ENCODE data around the gene OR5AR1.

OR5AR1 gene
- long read RNA-seq = 0 reads

GRCh38 chr11:56663386-56663785 lies at the start of gene OR5AR1:
TSS of gene OR5AR1 (plus strand) at chr11:56663686. CDS start at chr11:56663686, 0 bp downstream.
- no peaks in the 10 kb centered on the region for H3K27me3 ChIP-seq (ENCODE audit: insufficient read depth, poor library complexity, severe bottlenecking)
- DNase-seq (ENCODE audit: low read depth in 1 of 2, low spot score in 1 of 2) = no peak

GRCh38 chr11:56624661-56625110 lies 38.8 kb upstream of the OR5AR1 start:
- Histone ChIP-seq H3K27ac (replicated peaks) (no peak overlapping the region), H3K4me3 (replicated peaks; ENCODE audit: insufficient read depth, low read length) (no peak overlapping the region), H3K27me3 (ENCODE audit: insufficient read depth, poor library complexity, severe bottlenecking) (no peaks in the 10 kb centered on the region)
- peak in 1 of 2 experiments; percentile 19 for DNase-seq (ENCODE audit: low read depth in 1 of 2, low spot score in 1 of 2)
- TF ChIP-seq POLR2AphosphoS5 (IDR thresholded peaks at IDR 0.05; ENCODE audit: low read depth) (no peak), GABPA (IDR thresholded peaks at IDR 0.05; ENCODE audit: low read depth) (no peak), SPI1 (IDR thresholded peaks at IDR 0.05; ENCODE audit: borderline replicate concordance, low read depth) (no peak), CTCF (IDR thresholded peaks at IDR 0.05; ENCODE audit: insufficient read depth, low read length) (peak; percentile 28), REST (IDR thresholded peaks at IDR 0.05; ENCODE audit: insufficient replicate concordance, low read depth) (no peak)

More at GRCh38 chr11:56663386-56663785, at the start of gene OR5AR1:
- Histone ChIP-seq H3K27ac (replicated peaks) (no peak within 1 kb of the TSS), H3K4me3 (replicated peaks; ENCODE audit: insufficient read depth, low read length) (no peak within 1 kb of the TSS)
- TF ChIP-seq SPI1 (IDR thresholded peaks at IDR 0.05; ENCODE audit: borderline replicate concordance, low read depth) = no peak
- no peak for TF ChIP-seq REST (IDR thresholded peaks at IDR 0.05; ENCODE audit: insufficient replicate concordance, low read depth)
- TF ChIP-seq GABPA (IDR thresholded peaks at IDR 0.05; ENCODE audit: low read depth) = no peak
- no peak for TF ChIP-seq CTCF (IDR thresholded peaks at IDR 0.05; ENCODE audit: insufficient read depth, low read length)
- no peak for TF ChIP-seq POLR2AphosphoS5 (IDR thresholded peaks at IDR 0.05; ENCODE audit: low read depth)

- Histone ChIP-seq H3K27me3 (ENCODE audit: insufficient read depth, poor library complexity, severe bottlenecking) (no peaks in the 10 kb centered on the region), H3K27ac (replicated peaks) (no peak overlapping the region), H3K4me3 (replicated peaks; ENCODE audit: insufficient read depth, low read length) (no peak overlapping the region)
- no peak for DNase-seq (ENCODE audit: low read depth in 1 of 2, low spot score in 1 of 2)
- TF ChIP-seq SPI1 (IDR thresholded peaks at IDR 0.05; ENCODE audit: borderline replicate concordance, low read depth) (no peak), CTCF (IDR thresholded peaks at IDR 0.05; ENCODE audit: insufficient read depth, low read length) (no peak), REST (IDR thresholded peaks at IDR 0.05; ENCODE audit: insufficient replicate concordance, low read depth) (no peak), GABPA (IDR thresholded peaks at IDR 0.05; ENCODE audit: low read depth) (no peak), POLR2AphosphoS5 (IDR thresholded peaks at IDR 0.05; ENCODE audit: low read depth) (no peak)
These were observed 37.5 kb upstream of the OR5AR1 start for GRCh38 chr11:56625946-56626345.

Data from HL-60 (cell line).